H1 (cell line): ENCODE data around the gene PSIP1. TPM values are rescaled to one million over a fixed set of nuclear protein-coding genes. Genes with fewer than 3 reads are reported as not detected.

Source experiments
- CTCF ChIA-PET: fragments of 300-600 bp; sonication (Branson Sonifier 250); formaldehyde crosslinking; loops from one replicate; lab custom pipeline; 2021; ENCODE audit not compliant: partially characterized antibody; lab: Charles Lee
- POLR2A ChIA-PET: fragments of 300-600 bp; sonication (Branson Sonifier 250); formaldehyde crosslinking; loops from one replicate; lab custom pipeline; 2021; ENCODE audit warnings: inconsistent platforms; ENCODE audit not compliant: partially characterized antibody; lab: Charles Lee
- DNase-seq, 2 experiments: peaks; one replicate each; pipeline versions ENCODE4 v3.0.0 to v3.0.0-alpha.2; 2010 to 2022; ENCODE audit warnings: low spot score in 2 of 2, low read depth in 1 of 2, mixed read lengths in 1 of 2
- FAIRE-seq: peaks from 2 replicates; lab custom pipeline; 2011; peaks lifted over from hg19 to GRCh38; lab: Jason Lieb, UNC
- H2AFZ ChIP-seq: 2 replicates; pipeline ENCODE4 v1.8.1; 2012; ENCODE audit warnings: low read length, inconsistent platforms
- H2AK5ac ChIP-seq: 2 replicates; pipeline ENCODE4 v1.6.1; 2013; ENCODE audit warnings: low read depth, low read length
- H2BK120ac ChIP-seq: replicated peaks from 2 replicates; pipeline ENCODE3; 2013; ENCODE audit warnings: low read depth, low read length, inconsistent platforms
- H2BK12ac ChIP-seq: 2 replicates; pipeline ENCODE4 v1.6.1; 2013; ENCODE audit warnings: low read depth, low read length
- H2BK15ac ChIP-seq: 2 replicates; pipeline ENCODE4 v1.6.1; 2013; ENCODE audit warnings: low read length
- H2BK20ac ChIP-seq: 2 replicates; pipeline ENCODE4 v1.6.1; 2013; ENCODE audit warnings: low read length
- H2BK5ac ChIP-seq: 2 replicates; pipeline ENCODE4 v1.6.1; 2013; ENCODE audit warnings: low read depth, low read length
- H3K14ac ChIP-seq: 2 replicates; pipeline ENCODE4 v1.6.1; 2013; ENCODE audit warnings: inconsistent platforms; ENCODE audit not compliant: insufficient read length
- H3K18ac ChIP-seq: 2 replicates; pipeline ENCODE4 v1.6.1; 2013; ENCODE audit warnings: low read length; ENCODE audit errors: extremely low read depth
- H3K23ac ChIP-seq: 2 replicates; pipeline ENCODE4 v1.6.1; 2013; ENCODE audit warnings: inconsistent platforms; ENCODE audit not compliant: insufficient read length
- H3K23me2 ChIP-seq: 2 replicates; pipeline ENCODE4 v1.6.1; 2013; ENCODE audit warnings: low read depth, low read length
- H3K27ac ChIP-seq: 2 replicates; pipeline ENCODE4 v1.6.1; 2011; ENCODE audit warnings: low read depth, low read length, inconsistent platforms
- H3K27me3 ChIP-seq, 4 experiments: replicated peaks in 1 of 4; 1 replicate in 1 of 4; 2 replicates in 3 of 4; pipeline versions ENCODE4 v1.6.1 to v1.8.1; 2011 to 2013; ENCODE audit warnings: low read length in 3 of 4, mild to moderate bottlenecking in 3 of 4, inconsistent platforms in 2 of 4, mixed read lengths in 2 of 4, moderate library complexity in 1 of 4; ENCODE audit not compliant: control insufficient read depth in 3 of 4, insufficient read depth in 3 of 4; ENCODE audit errors: extremely low read depth in 1 of 4
- H3K36me3 ChIP-seq, 4 experiments: 2 replicates each; pipeline versions ENCODE4 v1.6.1 to v1.8.1; 2011 to 2013; ENCODE audit warnings: mild to moderate bottlenecking in 4 of 4, low read length in 3 of 4, moderate library complexity in 2 of 4, control low read depth in 1 of 4, inconsistent platforms in 1 of 4; ENCODE audit not compliant: insufficient read depth in 4 of 4, control insufficient read depth in 2 of 4
- H3K4ac ChIP-seq: replicated peaks from 2 replicates; pipeline ENCODE3; 2013; ENCODE audit warnings: low read length, low read depth, mixed read lengths, inconsistent platforms; ENCODE audit not compliant: insufficient read length
- H3K4me1 ChIP-seq, 4 experiments: replicated peaks in 1 of 4; 1 replicate in 1 of 4; 2 replicates in 3 of 4; pipeline versions ENCODE4 v1.6.1 to v1.8.1; 2011 to 2013; ENCODE audit warnings: low read length in 3 of 4, inconsistent platforms in 2 of 4, mixed read lengths in 1 of 4; ENCODE audit not compliant: insufficient read depth in 4 of 4, control insufficient read depth in 3 of 4
- H3K4me2 ChIP-seq, 2 experiments: 2 replicates each; pipeline versions ENCODE4 v1.6.1 to v1.8.1; 2011 to 2013; ENCODE audit warnings: low read depth in 2 of 2, low read length in 2 of 2, control low read depth in 1 of 2, inconsistent platforms in 1 of 2, mild to moderate bottlenecking in 1 of 2; ENCODE audit not compliant: insufficient read depth in 1 of 2
- H3K4me3 ChIP-seq, 4 experiments: fragments of 200-600, 300-600 bp in 1 of 4; sonication (generic), shearing (Covaris generic), sonication (Bioruptor Twin) in 1 of 4; 2 replicates each; pipeline versions ENCODE4 v1.5.1 to v1.8.1; 2011 to 2016; ENCODE audit warnings: low read length in 4 of 4, low read depth in 3 of 4, control low read depth in 2 of 4, inconsistent platforms in 2 of 4, mild to moderate bottlenecking in 2 of 4, mixed read lengths in 1 of 4, moderate library complexity in 1 of 4; ENCODE audit not compliant: insufficient read depth in 2 of 4; ENCODE audit errors: extremely low read depth in 1 of 4
- H3K56ac ChIP-seq: replicated peaks from 2 replicates; pipeline ENCODE3; 2013; ENCODE audit warnings: low read depth, mild to moderate bottlenecking, mixed read lengths, low read length, inconsistent platforms; ENCODE audit not compliant: insufficient read length
- H3K79me1 ChIP-seq: 2 replicates; pipeline ENCODE4 v1.6.1; 2013; ENCODE audit warnings: low read depth, low read length, control low read depth
- H3K79me2 ChIP-seq, 2 experiments: 2 replicates each; pipeline versions ENCODE4 v1.6.1 to v1.8.1; 2012 to 2013; ENCODE audit warnings: low read length in 2 of 2, mild to moderate bottlenecking in 2 of 2, inconsistent platforms in 1 of 2; ENCODE audit not compliant: insufficient read depth in 2 of 2, control insufficient read depth in 1 of 2
- H3K9ac ChIP-seq, 4 experiments: replicated peaks in 1 of 4; 1 replicate in 1 of 4; 2 replicates in 3 of 4; pipeline versions ENCODE4 v1.6.1 to v1.8.1; 2011 to 2013; ENCODE audit warnings: low read depth in 3 of 4, low read length in 3 of 4, control low read depth in 2 of 4, mild to moderate bottlenecking in 2 of 4, moderate library complexity in 2 of 4, inconsistent platforms in 1 of 4; ENCODE audit errors: extremely low read depth in 1 of 4
- H3K9me3 ChIP-seq, 2 experiments: 2 replicates each; pipeline versions ENCODE4 v1.6.1 to v1.8.1; 2012 to 2013; ENCODE audit warnings: mild to moderate bottlenecking in 2 of 2, moderate library complexity in 2 of 2, control low read depth in 1 of 2, inconsistent platforms in 1 of 2, low read depth in 1 of 2, low read length in 1 of 2, mixed read lengths in 1 of 2; ENCODE audit not compliant: insufficient read depth in 2 of 2
- H4K20me1 ChIP-seq, 2 experiments: replicated peaks in 1 of 2; 2 replicates each; pipeline versions ENCODE3 to v1.8.1; 2011 to 2013; ENCODE audit warnings: inconsistent platforms in 2 of 2, low read length in 2 of 2, mild to moderate bottlenecking in 1 of 2; ENCODE audit not compliant: insufficient read depth in 2 of 2, control insufficient read depth in 1 of 2
- H4K5ac ChIP-seq: 2 replicates; pipeline ENCODE4 v1.6.1; 2013; ENCODE audit warnings: low read length, low read depth, mixed read lengths, inconsistent platforms; ENCODE audit not compliant: insufficient read length
- H4K8ac ChIP-seq: 2 replicates; pipeline ENCODE4 v1.8.0; 2013; ENCODE audit warnings: mild to moderate bottlenecking, moderate library complexity, low read length, inconsistent platforms; ENCODE audit not compliant: insufficient read depth; ENCODE audit errors: extremely low read depth
- H4K91ac ChIP-seq: replicated peaks from 2 replicates; pipeline ENCODE3; 2013; ENCODE audit warnings: low read length, mixed read lengths, inconsistent platforms; ENCODE audit not compliant: insufficient read length
- CHD1 ChIP-seq: IDR thresholded peaks from 2 replicates; pipeline ENCODE4 v1.6.1; 2012; ENCODE audit warnings: low read depth, low read length, improper control_type of control experiment
- GABPA ChIP-seq: IDR thresholded peaks from 2 replicates; pipeline ENCODE4 v1.6.1; 2011; ENCODE audit warnings: mild to moderate bottlenecking, low read length, moderate library complexity, borderline replicate concordance; ENCODE audit not compliant: insufficient read depth
- GTF2F1 ChIP-seq: IDR thresholded peaks from 2 replicates; pipeline ENCODE4 v1.6.1; 2012; ENCODE audit warnings: low read depth, low read length, improper control_type of control experiment, borderline replicate concordance
- JUN ChIP-seq: IDR thresholded peaks from 2 replicates; pipeline ENCODE4 v1.6.1; 2011; ENCODE audit warnings: low read depth, mild to moderate bottlenecking, improper control_type of control experiment, low read length
- KDM4A ChIP-seq: IDR thresholded peaks from one replicate; pipeline ENCODE4 v1.7.1; 2012; ENCODE audit warnings: low read depth, mild to moderate bottlenecking, moderate library complexity, low read length, inconsistent platforms; ENCODE audit not compliant: severe bottlenecking
- PHF8 ChIP-seq: fragments of 200-600 bp; sonication (generic); conservative IDR thresholded peaks from 2 replicates; pipeline ENCODE4 v1.7.1; 2012; ENCODE audit warnings: low read depth, mild to moderate bottlenecking, inconsistent platforms, low read length, moderate library complexity
- RBBP5 ChIP-seq: IDR thresholded peaks from 2 replicates; pipeline ENCODE4 v1.7.1; 2012; ENCODE audit warnings: low read depth, mild to moderate bottlenecking, inconsistent platforms, low read length, moderate library complexity, borderline replicate concordance
- TBP ChIP-seq: IDR thresholded peaks from 2 replicates; pipeline ENCODE4 v1.6.1; 2011; ENCODE audit warnings: low read depth, low read length, improper control_type of control experiment
- WGBS, 2 experiments: shearing (Covaris generic) in 1 of 2; methylation state at CpG; one replicate each; pipeline versions ENCODE4 v1.1.6 to v1.1.7; 2013 to 2015; ENCODE audit warnings: low lambda C conversion rate in 2 of 2, mixed read lengths in 2 of 2, inconsistent platforms in 1 of 2, low coverage in 1 of 2, missing lambda C conversion rate in 1 of 2; ENCODE audit not compliant: insufficient replicate concordance in 2 of 2, insufficient coverage in 1 of 2, insufficient read length in 1 of 2; ENCODE audit errors: extremely low coverage in 1 of 2, missing lambda C conversion rate in 1 of 2; 5-methylcytosine and 5-hydroxymethylcytosine counted together
- polyA plus RNA-seq, 7 experiments: library from polyadenylated mRNA; depleted of rRNA in 3 of 7; stranded (reverse) in 5 of 7; unstranded in 2 of 7; fragments of >200 nt in 5 of 7; fragments of 200-250 nt in 2 of 7; gene quantifications; 1 replicate in 5 of 7; 2 replicates in 1 of 7; 4 replicates in 1 of 7; pipeline versions ENCODE4 v1.2.1 to v1.2.3, GENCODE V29; 2011 to 2013; ENCODE audit warnings: missing spikeins in 2 of 7, mixed read lengths in 2 of 7
- total RNA-seq: library from RNA; stranded (reverse); fragmentation: NEBNext Ultra II Directional; extraction: Animal tissue kit (Norgen Biotek cat#: 25700); gene quantifications from 2 replicates; pipeline ENCODE4 v1.2.1, GENCODE V29; 2021
- TF ChIP-seq, protein P1 (sequence below): IDR thresholded peaks from 2 replicates; pipeline ENCODE4 v1.6.1; 2012; ENCODE audit warnings: low read length, inconsistent platforms
- TF ChIP-seq, protein P2 (sequence below): IDR thresholded peaks from 2 replicates; pipeline ENCODE4 v1.6.1; 2012; ENCODE audit warnings: inconsistent platforms

Gene PSIP1
- total and polyA plus RNA-seq, 2 of the 8 experiments (the other 6 are each of a cell fraction or from before 2014, with no cell fraction given), result 63.3 to 387 TPM

DNA sequence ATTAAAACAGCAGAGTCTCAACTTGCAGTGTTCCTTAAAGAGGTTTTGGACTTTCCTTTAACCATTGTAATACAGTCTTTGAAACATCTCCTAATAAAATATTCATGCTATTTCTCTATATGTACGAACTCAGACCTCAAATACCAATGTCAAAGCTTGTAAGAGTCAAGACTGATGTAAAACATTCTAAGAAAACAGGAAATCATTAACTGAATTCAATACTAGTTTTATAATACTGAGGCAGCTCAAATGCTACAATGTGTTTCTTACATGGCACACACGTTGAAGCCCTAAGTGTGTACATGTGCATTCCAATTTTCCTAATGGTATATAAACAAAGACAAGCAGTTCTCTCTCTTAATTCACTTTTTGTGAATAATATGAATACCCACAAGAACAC, 11.6 kb downstream of the PSIP1 start:
- Histone ChIP-seq H3K9me3 (no peaks in the 10 kb centered on the region), H2BK12ac (no peak overlapping the region), H3K23me2 (no peaks in the 10 kb centered on the region), H3K23ac (no peak overlapping the region), H3K18ac (no peak overlapping the region), H3K27me3 (no peaks in the 10 kb centered on the region), H3K79me2 (peaks cover 33 to 100% of the 10 kb centered on the region in 2 experiments), H3K4me1 (no peaks in the 10 kb centered on the region), H3K14ac (no peak overlapping the region), H2BK15ac (no peak overlapping the region), H3K4ac (no peak overlapping the region), H3K36me3 (peaks cover 10 to 90% (median 42%) of the 10 kb centered on the region in 4 experiments), H3K4me3 (no peak overlapping the region), H4K20me1 (peaks cover 14 to 21% of the 10 kb centered on the region in 2 experiments), H4K8ac (no peak overlapping the region), H4K5ac (no peak overlapping the region)
- FAIRE-seq, result no peak
- POLR2A ChIA-PET, result interaction anchor here (0.7 to 8.7 kb wide), 6 partner anchors 9 to 44 kb away, joined by 3 to 133 read pairs (median 12); partner anchors contain the start of gene PSIP1
- no peak for DNase-seq
- TF ChIP-seq, protein P1, sequence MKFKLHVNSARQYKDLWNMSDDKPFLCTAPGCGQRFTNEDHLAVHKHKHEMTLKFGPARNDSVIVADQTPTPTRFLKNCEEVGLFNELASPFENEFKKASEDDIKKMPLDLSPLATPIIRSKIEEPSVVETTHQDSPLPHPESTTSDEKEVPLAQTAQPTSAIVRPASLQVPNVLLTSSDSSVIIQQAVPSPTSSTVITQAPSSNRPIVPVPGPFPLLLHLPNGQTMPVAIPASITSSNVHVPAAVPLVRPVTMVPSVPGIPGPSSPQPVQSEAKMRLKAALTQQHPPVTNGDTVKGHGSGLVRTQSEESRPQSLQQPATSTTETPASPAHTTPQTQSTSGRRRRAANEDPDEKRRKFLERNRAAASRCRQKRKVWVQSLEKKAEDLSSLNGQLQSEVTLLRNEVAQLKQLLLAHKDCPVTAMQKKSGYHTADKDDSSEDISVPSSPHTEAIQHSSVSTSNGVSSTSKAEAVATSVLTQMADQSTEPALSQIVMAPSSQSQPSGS, result no peak
- TF ChIP-seq GTF2F1, result no peak
- no peak for TF ChIP-seq PHF8
- no peak for TF ChIP-seq JUN
- no peak for TF ChIP-seq TBP
- no peak for TF ChIP-seq CHD1
- TF ChIP-seq GABPA, result no peak
- TF ChIP-seq, protein P2, sequence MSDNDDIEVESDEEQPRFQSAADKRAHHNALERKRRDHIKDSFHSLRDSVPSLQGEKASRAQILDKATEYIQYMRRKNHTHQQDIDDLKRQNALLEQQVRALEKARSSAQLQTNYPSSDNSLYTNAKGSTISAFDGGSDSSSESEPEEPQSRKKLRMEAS, result no peak
- TF ChIP-seq RBBP5, result no peak
- TF ChIP-seq KDM4A, result no peak
- TF ChIP-seq, all 59 proteins: peak for 0
- no peak overlapping the region for H3K4me2 ChIP-seq
- H3K9ac ChIP-seq, result no peak overlapping the region
- no peak overlapping the region for H2BK20ac ChIP-seq
- H2BK5ac ChIP-seq, result no peak overlapping the region
- H3K56ac ChIP-seq, result no peak overlapping the region
- no peak overlapping the region for H4K91ac ChIP-seq
- no peaks in the 10 kb centered on the region; the same call in 1 of the 2 replicates for H3K79me1 ChIP-seq
- H2BK120ac ChIP-seq, result no peak overlapping the region
- CTCF ChIA-PET, result interaction anchor here (0.6 to 2.7 kb wide), 7 partner anchors 11 to 107 kb away, joined by 3 to 10 read pairs (median 3); no protein-coding TSS in a partner anchor
- WGBS, 2 experiments, result 97% methylated on average over 2 of the region's 2 CpGs; no CpG with 5 or more reads in 1 of the 2 experiments
- no peak overlapping the region for H2AFZ ChIP-seq
- no peak overlapping the region for H3K27ac ChIP-seq
- no peak overlapping the region for H2AK5ac ChIP-seq
